Adrenal gland (tissue), 5 donors: ENCODE results near the gene ATE1.

ENCODE experiments used
- CTCF ChIP-seq, 6 experiments: fragments of 450-650 bp in 4 of 6; fragments of 200-600 bp in 2 of 6; sonication (generic) in 1 of 6; IDR thresholded peaks; 1 replicate in 5 of 6; 2 replicates in 1 of 6; pipeline versions ENCODE4 v1.5.1 to v1.8.0; 2016 to 2021; ENCODE audit warnings: antibody characterized with exemption in 6 of 6, mild to moderate bottlenecking in 2 of 6, moderate library complexity in 1 of 6
- POLR2A ChIP-seq, 2 donors: fragments of 450-650 bp; IDR thresholded peaks; one replicate each; pipeline ENCODE4 v1.6.1; 2017; ENCODE audit warnings: antibody characterized with exemption in 2 of 2, mild to moderate bottlenecking in 2 of 2, moderate library complexity in 1 of 2
- donor health status: DM: no; HTN: no; CAD: no.

GRCh38 chr10:121899727-121900126 lies 28.1 kb downstream of the ATE1 start:
- TF ChIP-seq CTCF (IDR thresholded peaks at IDR 0.05) (no peak), POLR2A (IDR thresholded peaks at IDR 0.05) (no peak)
